Measurements from ENCODE around the gene FPR2. TPM values are rescaled to one million over a fixed set of nuclear protein-coding genes. Genes with fewer than 3 reads are reported as not detected.
"Not testable (repeated sequence)": the region's sequence is repeated elsewhere in the genome, so short reads cannot be mapped to it uniquely, and the experiment has no call there.

The FPR2 gene
- polyA plus RNA-seq, 3 donors = 1.2 to 10.0 (median 3.9) TPM

DNA sequence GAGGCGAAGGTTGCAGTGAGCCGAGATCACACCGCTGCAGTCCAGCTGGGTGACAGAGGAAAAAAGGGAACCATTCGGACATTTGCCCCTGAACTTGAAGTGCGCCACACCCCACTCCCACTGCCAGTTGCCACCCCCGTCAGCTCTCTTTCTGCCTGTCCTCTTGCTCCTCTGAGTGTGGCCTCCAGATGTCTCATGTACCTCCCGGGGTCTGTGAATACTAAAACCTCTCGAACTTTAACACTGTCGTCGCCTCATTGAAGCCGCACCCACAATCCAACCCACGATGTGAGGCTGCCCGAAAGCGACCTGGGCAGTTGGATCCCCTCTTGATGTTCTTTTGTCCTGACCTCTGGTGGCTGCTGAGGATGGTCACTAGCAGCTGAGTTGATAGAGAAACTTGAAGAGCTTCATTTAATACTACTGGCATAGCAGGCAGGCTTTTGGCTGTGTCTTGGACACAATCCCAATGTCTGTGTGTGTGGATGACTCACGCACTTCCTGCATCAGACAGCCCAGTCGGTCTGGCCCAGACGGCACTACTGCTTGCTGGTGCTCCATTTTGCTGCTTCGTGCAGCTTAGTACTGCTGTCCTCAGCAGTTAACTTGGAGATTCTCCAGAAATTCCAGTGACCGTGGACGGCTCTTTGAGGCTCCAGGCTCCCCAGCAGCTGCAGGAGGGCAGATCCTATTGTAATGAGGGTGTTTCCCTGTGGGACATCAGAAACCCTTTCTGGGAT lies 38.2 kb downstream of the FPR2 start:
- no peak overlapping the region for H3K27ac ChIP-seq (ENCODE audit: low read depth, low read length)
- 48 to 64% (median 55%) methylated on average over 20 of the region's 20 CpGs for WGBS, 3 donors

DNA sequence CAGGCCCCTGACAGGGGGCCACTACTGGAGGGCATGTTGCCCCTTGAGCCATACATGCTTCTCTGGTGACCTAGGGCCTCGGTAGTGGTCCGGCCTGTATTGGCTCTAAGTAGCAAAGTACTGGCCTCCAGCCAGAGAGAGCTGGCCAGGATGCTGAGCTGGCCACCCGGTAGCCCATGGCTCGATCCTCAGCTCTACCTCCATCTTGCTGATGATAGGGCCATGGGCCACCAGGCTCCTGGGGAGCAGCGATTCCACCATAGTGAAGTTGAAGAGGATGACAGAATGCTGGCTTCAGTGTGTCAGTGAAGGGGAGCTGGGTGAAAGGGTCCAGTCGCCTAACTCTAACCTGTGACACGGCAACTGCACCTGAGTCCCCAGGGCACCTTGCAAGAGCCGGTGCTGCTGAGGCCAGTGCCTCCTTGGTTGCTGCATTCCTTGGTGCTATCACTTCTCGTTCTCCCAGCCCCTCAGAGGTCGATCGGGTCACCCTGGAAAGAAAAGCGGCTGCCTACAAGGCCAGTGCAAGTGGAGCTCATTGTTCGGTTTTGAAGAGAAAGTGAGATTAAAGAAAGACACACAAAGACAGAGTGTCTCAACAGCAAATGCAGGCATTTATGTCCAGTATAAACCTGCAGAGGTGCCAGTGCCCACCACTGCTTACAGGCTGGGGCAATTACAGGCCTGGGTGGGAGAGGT lies 38.9 kb downstream of the FPR2 start:
- 69 to 84% (median 75%) methylated on average over 13 of the region's 13 CpGs for WGBS, 3 donors
- no peak overlapping the region for H3K27ac ChIP-seq (ENCODE audit: low read depth, low read length)

DNA sequence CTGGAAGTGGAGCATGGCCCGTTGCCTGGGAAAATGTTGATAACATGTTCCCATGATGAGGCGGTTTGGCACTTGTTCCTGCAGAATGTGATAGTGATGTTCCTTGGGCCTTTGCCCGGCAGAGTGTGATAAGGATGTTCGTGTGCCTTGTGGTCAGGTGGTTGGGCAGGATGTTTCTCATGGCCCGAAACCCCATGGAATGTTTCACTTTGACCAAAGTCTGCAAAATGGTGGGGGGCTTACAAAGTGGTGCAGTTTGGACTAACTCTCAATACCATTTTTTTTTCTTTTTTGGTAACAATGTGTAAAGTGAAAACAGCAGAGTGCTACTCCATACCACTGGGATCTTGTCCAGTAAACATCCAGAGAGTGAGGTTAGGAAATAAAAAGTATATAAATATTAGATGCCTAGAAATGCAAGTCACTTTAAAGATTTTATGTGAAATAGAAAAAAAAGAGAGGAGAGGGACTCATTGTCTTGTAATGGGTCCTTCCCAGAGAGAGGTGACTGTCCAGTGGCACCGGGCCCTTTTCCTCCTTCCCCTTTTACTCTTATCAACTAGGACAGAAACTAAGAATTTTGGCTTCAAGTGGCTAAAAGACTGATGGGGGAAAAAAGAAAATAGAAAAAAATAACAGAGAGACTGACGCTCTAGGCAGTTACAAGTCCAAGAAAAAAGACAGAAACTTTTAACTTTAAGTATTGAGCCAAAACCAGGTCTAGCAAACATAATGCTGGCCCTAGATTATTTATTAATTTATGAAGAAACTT lies 39.7 kb downstream of the FPR2 start:
- WGBS, 3 donors = 46 to 69% (median 49%) methylated on average over 7 of the region's 7 CpGs
- no peak overlapping the region for H3K27ac ChIP-seq (ENCODE audit: low read depth, low read length)

DNA sequence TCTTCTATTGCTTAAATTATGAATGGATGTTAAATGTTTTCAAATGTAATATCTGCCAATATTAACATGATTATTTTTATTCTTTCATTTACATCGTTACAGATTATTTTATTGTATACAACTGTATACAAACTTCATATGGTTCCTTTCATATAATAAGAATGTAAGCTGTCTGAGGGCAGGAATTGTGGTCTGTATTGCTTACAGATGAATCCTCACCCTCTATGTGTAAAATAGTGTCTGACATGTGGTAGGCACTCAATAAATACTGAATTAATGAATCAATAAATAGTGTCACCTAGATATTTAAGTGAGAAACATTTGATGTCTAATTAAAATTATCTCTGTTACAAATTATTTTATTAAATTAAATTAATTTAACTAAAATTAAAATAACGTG lies 41.8 kb downstream of the FPR2 start:
- WGBS, 3 donors = 70 to 82% (median 71%) methylated on average over 2 of the region's 2 CpGs
- H3K27ac ChIP-seq (ENCODE audit: low read depth, low read length) = no peak overlapping the region

DNA sequence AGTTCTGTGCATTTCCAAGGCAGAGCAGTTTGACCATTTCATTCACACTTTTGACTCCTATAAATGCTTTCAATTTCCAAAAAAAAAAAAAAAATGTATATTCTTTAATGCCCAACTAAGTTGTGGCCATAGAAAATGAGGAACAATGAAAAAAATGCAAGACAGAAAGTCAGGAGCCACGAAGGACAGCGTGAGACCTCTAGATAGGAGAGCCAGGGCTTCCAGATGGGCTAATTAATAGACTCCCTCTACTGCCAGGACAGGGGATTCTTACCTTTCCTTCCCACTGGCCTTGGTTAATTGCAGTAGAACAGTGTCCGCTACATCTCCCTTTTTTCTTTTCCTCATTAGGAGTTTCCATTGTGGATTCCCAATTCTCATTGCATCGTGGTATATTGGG lies 42.5 kb downstream of the FPR2 start:
- no peak overlapping the region for H3K27ac ChIP-seq (ENCODE audit: low read depth, low read length)
- WGBS, 3 donors = 70 to 79% (median 76%) methylated on average over 4 of the region's 4 CpGs

DNA sequence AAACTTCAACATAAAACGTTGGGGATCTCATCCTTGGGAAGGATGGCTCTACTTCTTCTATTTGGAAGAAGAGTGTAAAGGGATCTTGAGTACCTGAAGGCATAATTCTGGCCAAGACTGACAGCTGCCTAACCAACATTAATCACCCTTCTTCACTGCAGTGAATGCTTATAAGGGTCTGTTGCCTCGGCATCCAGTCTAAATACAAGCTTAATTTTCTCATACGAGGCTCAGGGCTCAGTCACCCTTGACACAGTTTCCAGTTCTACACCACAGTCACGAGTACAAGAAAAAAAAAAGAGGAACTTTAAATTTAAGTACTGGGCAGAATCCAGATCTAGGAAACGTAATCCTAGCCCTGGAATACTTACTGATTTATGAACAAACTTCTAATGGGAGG lies 43.0 kb downstream of the FPR2 start:
- H3K27ac ChIP-seq (ENCODE audit: low read depth, low read length) = no peak overlapping the region
- WGBS, 3 donors = 30 to 43% (median 32%) methylated on average over 5 of the region's 5 CpGs

DNA sequence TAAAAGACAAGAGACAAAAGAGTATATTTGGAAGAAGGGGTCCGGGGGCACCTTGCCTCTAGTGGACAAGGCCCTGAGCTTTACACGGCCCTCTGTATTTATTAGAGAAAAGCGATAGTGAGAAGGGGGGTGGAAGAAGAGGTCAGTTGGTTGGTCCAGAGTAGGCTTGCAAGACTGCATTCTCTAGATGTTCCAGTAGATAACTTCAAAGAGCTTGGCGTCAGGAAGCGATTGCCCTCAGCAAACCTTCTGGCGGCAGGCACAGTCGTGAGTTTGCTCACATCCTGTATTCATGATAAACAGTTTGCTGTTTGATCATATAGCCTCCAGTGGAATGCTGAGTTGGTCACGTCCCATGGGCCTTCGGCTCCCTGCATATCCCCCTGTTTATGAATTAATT lies 43.8 kb downstream of the FPR2 start:
- 63 to 80% (median 77%) methylated on average over 9 of the region's 9 CpGs for WGBS, 3 donors
- not testable (repeated sequence) for H3K27ac ChIP-seq (ENCODE audit: low read depth, low read length)

DNA sequence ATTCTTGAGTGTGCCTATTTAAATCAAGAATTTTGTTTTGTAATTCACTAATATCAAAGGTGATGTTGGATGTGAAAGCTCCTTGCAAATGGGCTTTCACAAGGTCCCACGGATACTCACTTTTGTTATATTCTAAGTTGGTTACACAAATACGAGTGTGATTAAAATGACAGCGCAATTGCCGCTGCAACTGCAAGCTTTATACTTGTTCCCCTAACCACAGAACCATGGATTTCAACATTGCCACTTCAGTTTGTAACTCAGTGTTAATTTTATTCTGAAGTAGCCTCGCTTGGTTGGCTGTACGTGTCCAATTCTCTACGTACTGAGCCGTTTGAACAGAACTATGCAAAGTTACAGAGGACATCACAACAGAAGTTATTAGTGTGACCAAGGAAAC lies 44.4 kb downstream of the FPR2 start:
- not testable (repeated sequence) for H3K27ac ChIP-seq (ENCODE audit: low read depth, low read length)
- WGBS, 3 donors = 74 to 84% (median 79%) methylated on average over 8 of the region's 8 CpGs

DNA sequence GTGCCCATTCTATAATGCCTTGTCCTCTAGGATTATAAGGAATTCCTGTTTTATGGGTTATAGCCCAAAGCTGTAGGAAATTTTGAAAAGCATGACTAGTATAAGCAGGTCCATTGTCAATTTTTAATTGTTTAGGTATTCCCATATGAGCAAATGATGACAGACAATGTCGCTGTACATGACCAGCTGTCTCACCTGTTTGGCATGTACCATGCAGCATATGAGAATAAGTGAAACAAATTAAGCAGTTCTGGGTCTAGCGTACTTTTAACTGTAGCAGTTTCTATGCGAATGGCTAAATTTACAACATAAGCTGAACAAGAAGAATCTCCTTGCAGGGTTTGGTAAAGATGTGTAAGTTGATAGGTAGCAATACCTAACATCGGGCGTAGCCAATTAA lies 45.6 kb downstream of the FPR2 start:
- 83 to 94% (median 86%) methylated on average over 5 of the region's 5 CpGs for WGBS, 3 donors
- H3K27ac ChIP-seq (ENCODE audit: low read depth, low read length) = not testable (repeated sequence)

DNA sequence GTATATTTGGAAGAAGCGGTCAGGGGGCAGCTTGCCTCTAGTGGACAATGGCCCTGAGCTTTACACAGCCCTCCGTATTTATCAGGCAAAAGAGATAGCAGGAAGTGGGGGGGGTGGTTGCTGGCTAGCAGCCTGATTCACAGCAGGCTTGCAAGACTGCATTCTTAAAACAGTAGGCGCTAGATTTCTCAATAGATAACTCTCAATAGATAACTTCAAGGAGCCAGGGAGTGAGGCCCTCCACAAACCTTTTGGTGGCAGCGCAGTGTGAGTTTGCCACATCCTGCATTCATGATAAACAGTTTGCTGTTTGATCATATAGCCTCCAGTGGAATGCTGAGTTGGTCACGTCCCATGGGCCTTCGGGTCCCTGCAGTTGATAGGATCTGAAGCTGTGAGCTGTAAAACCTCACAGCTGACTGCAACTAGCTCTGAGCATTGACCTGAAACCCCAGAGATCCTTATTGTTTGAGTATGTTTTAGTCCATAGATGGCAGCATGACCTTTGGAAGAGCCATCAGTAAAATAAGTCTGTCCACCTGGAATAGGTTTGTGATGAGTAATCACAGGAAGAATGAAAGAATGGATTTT lies 46.2 kb downstream of the FPR2 start:
- no peak overlapping the region for H3K27ac ChIP-seq (ENCODE audit: low read depth, low read length)
- WGBS, 3 donors = 33 to 59% (median 56%) methylated on average over 6 of the region's 6 CpGs

DNA sequence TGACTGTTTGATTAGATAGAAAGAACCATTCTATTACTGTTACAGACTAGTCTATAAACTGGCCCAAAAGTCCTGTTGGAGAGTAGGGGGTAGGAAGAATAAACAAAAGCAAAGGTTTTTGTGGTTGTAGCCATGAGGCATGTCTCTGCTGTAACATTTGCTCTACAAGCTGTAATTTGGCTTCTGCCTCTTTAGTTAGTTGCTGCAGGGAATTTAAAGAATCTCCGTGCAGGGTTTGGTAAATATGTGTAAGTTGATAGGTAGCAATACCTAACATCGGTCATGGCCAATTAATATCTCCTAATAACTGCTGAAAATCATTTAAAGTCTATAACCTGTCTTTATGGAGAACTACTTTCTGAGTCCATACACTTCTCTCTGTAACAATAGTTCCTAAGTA lies 46.9 kb downstream of the FPR2 start:
- 50 to 90% (median 90%) methylated on average over 2 of the region's 2 CpGs for WGBS, 3 donors

DNA sequence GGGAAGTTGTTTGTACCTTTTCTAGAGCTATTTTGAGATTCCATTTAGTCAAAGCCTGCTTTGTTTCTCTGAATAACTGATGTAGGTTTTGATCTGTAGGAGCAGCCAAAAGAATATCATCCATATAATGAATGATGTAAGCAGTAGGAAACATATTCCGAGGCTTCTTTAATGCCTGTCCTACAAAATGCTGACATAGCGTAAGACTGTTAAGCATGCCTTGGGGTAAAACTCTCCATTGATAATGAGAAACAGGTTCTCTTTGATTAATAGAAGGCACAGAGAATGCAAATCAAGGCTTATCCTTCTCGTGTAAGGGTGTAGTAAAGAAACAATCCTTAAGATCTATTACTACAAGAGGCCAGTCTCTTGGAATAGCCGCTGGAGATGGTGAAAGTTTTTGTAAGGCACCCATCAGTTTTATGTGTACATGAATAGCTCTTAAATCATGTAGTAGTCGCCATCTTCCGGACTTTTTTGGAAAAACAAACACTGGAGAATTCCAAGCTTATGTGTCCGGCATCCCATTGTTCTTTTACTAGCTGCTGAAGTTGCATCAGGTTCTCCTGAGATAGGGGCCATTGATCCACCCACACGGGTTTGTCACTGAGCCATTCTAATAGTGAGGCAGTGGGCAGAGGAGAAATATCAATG lies 47.5 kb downstream of the FPR2 start:
- 71 to 78% (median 74%) methylated on average over 8 of the region's 8 CpGs for WGBS, 3 donors
- no peak overlapping the region for H3K27ac ChIP-seq (ENCODE audit: low read depth, low read length)

More for the DNA sequence above, 46.9 kb downstream of the FPR2 start:
- no peak overlapping the region for H3K27ac ChIP-seq (ENCODE audit: low read depth, low read length)

DNA sequence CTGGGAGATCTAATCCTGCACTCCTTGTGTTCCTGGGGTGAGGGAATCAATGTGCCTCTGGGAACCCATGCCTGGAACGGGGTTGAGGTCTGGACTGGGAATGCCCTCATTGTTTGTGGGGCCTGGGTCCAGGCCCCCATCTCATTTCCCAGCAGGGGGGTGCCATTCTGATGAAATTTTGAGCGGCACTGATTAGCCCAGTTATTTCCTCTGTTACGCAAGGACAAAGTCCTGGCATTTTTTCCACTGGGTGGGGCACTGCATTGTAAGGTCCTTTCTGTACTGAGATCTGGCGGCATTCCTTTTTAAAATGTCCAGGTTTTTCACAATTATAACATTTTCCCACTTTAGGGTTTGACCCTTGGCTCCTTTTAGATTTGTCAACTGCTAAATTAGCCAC lies 48.8 kb downstream of the FPR2 start:
- no peak overlapping the region for H3K27ac ChIP-seq (ENCODE audit: low read depth, low read length)
- WGBS, 3 donors = 52 to 70% (median 65%) methylated on average over 4 of the region's 4 CpGs

DNA sequence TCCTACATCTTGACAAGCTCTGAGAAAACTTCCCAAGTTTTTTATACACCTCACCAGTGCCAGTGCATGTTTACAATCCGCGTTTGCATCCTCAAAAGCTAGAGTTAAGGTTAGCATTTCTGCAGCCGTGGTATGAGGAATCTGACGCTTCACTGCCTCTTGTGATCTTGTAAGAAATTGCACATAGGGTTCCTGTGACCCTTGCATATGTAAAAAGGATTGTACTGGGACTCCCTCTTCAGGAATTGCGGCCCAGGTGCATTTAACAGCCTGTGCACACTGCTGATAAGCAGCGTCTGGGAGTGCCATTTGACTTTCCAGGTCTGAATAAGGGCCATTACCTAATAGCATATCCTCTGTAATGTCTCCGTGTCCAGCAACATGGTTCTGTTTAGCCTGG lies 49.2 kb downstream of the FPR2 start:
- 78 to 84% (median 78%) methylated on average over 7 of the region's 7 CpGs for WGBS, 3 donors
- no peak overlapping the region for H3K27ac ChIP-seq (ENCODE audit: low read depth, low read length)

DNA sequence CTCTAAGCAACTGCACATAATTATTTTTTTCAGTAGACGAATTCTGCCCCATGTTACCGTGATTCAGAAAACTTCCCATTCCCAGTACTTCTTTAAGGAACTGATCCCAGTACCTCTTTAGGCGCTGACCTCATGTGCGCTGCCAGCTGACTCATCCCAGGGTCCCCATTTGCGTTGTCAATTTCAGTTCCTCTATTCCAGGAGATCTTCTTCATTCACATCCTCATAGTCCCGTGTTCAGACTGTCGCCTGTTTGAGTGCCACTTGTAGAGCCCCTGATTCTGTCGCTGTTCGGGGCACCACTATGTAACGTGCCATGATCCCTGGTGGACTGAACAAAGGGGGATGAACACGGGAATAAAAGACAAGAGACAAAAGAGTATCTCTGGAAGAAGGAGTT lies 50.4 kb downstream of the FPR2 start:
- 81 to 84% (median 83%) methylated on average over 11 of the region's 11 CpGs for WGBS, 3 donors
- no peak overlapping the region for H3K27ac ChIP-seq (ENCODE audit: low read depth, low read length)

DNA sequence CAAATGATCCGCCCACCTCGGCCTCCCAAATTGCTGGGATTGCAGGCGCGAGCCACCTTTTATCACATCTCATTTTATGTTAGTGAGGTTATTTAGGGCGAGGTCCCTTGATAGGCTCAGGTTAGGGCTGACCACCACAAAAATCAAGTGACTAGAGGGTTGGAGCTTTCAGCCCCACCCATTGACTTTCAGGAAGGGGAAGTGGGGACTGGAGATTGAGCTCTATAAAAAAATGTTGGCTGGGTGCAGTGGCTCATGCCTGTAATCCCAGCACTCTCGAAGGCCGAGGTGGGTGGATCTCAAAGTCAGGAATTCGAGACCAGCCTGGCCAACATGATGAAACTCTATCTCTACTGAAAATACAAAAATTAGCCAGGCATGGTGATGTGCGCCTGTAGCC lies 54.1 kb downstream of the FPR2 start:
- 89 to 91% (median 90%) methylated on average over 9 of the region's 9 CpGs for WGBS, 3 donors
- H3K27ac ChIP-seq (ENCODE audit: low read depth, low read length) = no peak overlapping the region

DNA sequence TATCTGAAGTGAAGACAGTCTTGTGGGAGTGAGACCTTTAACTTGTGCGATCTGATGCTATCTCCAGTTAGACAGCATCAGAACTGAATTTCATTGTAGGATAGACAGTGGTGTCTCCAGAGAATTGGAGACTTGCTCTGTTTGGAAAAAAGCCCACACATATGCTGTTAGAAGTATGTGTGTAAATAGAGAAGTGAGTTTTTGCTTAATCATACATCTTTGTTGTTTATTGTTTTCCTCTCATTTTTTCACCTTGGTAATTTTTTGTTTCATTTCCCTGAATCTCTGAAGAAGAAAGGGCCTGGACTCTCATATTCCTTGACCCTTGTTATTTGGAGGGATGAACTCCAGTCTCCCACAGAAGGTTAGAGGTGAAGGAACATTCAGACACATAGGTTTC lies 55.7 kb downstream of the FPR2 start:
- WGBS, 3 donors = 81 to 96% (median 82%) methylated on average over 1 of the region's 1 CpG

DNA sequence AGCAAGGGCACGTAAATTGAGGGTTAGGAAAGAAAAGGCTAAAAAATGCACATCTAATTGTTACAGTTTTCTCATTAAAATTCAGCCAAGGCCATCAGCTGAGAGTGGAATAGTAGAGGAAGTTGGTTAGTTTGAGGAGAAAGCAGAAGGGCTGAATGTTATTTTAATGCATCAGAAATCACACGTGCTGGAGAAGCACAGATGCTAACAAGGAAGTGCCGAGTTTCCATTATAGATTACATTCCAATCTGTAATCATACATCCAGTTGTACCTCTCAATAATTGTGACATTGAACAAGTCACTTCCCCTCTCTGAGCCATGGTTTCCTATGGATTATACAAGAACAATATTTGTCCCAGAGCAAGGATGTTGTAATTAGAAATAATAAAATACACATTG lies 59.0 kb downstream of the FPR2 start:
- H3K27ac ChIP-seq (ENCODE audit: low read depth, low read length) = no peak overlapping the region
- WGBS, 3 donors = 43 to 57% (median 55%) methylated on average over 3 of the region's 3 CpGs

More for the DNA sequence above, 55.7 kb downstream of the FPR2 start:
- H3K27ac ChIP-seq (ENCODE audit: low read depth, low read length) = no peak overlapping the region
